SK-N-SH (cell line): ENCODE results near the gene CLEC17A. TPM values are rescaled to one million over a fixed set of nuclear protein-coding genes. Genes with fewer than 3 reads are reported as not detected.

Source experiments
- CTCF ChIA-PET: fragments of 300-600, 350-600 bp; formaldehyde crosslinking; extraction: SDS; loops from one replicate; lab custom pipeline; 2021; lab: Yijun Ruan, JAX
- POLR2A ChIA-PET: fragments of 350-600 bp; sonication (Branson Sonifier 250); formaldehyde crosslinking; extraction: SDS; loops from one replicate; lab custom pipeline; 2020; ENCODE audit warnings: antibody characterized with exemption, inconsistent platforms; lab: Yijun Ruan, JAX
- DNase-seq: peaks from one replicate; pipeline ENCODE4 v3.0.0; 2012
- H2AFZ ChIP-seq: fragments of 200-600 bp; sonication (generic); 2 replicates; pipeline ENCODE4 v1.8.1; 2016; ENCODE audit warnings: antibody characterized with exemption, mild to moderate bottlenecking, low read depth
- H3F3A ChIP-seq: fragments of 200-600 bp; sonication (generic); replicated peaks from 2 replicates; pipeline ENCODE3; 2016; ENCODE audit warnings: antibody characterized with exemption, mild to moderate bottlenecking; ENCODE audit not compliant: insufficient read depth
- H3K27ac ChIP-seq, 2 experiments: fragments of 200-500 bp in 1 of 2; fragments of 200-600 bp in 1 of 2; sonication (Bioruptor generic) in 1 of 2; sonication (generic), shearing (Covaris generic) in 1 of 2; 2 replicates each; pipeline versions ENCODE4 v1.5.1 to v1.6.1; 2014 to 2016; ENCODE audit warnings: low read depth in 2 of 2, inconsistent platforms in 1 of 2, low read length in 1 of 2, mild to moderate bottlenecking in 1 of 2, mixed read lengths in 1 of 2
- H3K27me3 ChIP-seq: fragments of 200-600 bp; sonication (generic), shearing (Covaris generic); 2 replicates; pipeline ENCODE4 v1.6.1; 2016; ENCODE audit warnings: mixed run types; ENCODE audit not compliant: insufficient read depth
- H3K36me3 ChIP-seq, 2 experiments: fragments of 200-500 bp in 1 of 2; fragments of 200-600 bp in 1 of 2; sonication (Bioruptor generic) in 1 of 2; sonication (generic) in 1 of 2; replicated peaks in 1 of 2; 2 replicates each; pipeline versions ENCODE3 to v1.5.1; 2014 to 2016; ENCODE audit warnings: low read length in 1 of 2, mild to moderate bottlenecking in 1 of 2; ENCODE audit not compliant: insufficient read depth in 2 of 2, control insufficient read depth in 1 of 2
- H3K4me1 ChIP-seq, 2 experiments: fragments of 200-500 bp in 1 of 2; fragments of 200-600 bp in 1 of 2; sonication (Bioruptor generic) in 1 of 2; sonication (generic), shearing (Covaris generic) in 1 of 2; 2 replicates each; pipeline versions ENCODE4 v1.5.1 to v1.6.1; 2014 to 2016; ENCODE audit warnings: low read depth in 1 of 2, low read length in 1 of 2, mixed run types in 1 of 2; ENCODE audit not compliant: insufficient read depth in 2 of 2, control insufficient read depth in 1 of 2
- H3K4me2 ChIP-seq: fragments of 200-600 bp; sonication (generic), shearing (Covaris generic); 2 replicates; pipeline ENCODE4 v1.6.1; 2017; ENCODE audit warnings: mixed run types
- H3K4me3 ChIP-seq, 2 experiments: fragments of 200-500 bp in 1 of 2; fragments of 200-600 bp in 1 of 2; sonication (Bioruptor generic) in 1 of 2; sonication (generic), shearing (Covaris generic) in 1 of 2; 2 replicates each; pipeline versions ENCODE4 v1.5.1 to v1.8.1; 2014 to 2016; ENCODE audit warnings: low read depth in 2 of 2, inconsistent platforms in 1 of 2, low read length in 1 of 2, mild to moderate bottlenecking in 1 of 2, mixed read lengths in 1 of 2, moderate library complexity in 1 of 2
- H3K79me2 ChIP-seq: fragments of 200-600 bp; sonication (generic); 2 replicates; pipeline ENCODE4 v1.8.1; 2017; ENCODE audit warnings: mild to moderate bottlenecking; ENCODE audit not compliant: insufficient read depth
- H3K9ac ChIP-seq: fragments of 200-600 bp; sonication (generic); 2 replicates; pipeline ENCODE4 v1.6.1; 2017; ENCODE audit warnings: mixed run types
- H3K9me2 ChIP-seq: fragments of 200-600 bp; sonication (generic); 2 replicates; pipeline ENCODE4 v1.6.1; 2017; ENCODE audit warnings: mixed run types
- H3K9me3 ChIP-seq: fragments of 200-600 bp; sonication (generic); 2 replicates; pipeline ENCODE4 v1.6.1; 2017; ENCODE audit warnings: mixed run types, mild to moderate bottlenecking, moderate library complexity
- H4K20me1 ChIP-seq: fragments of 200-600 bp; sonication (generic); 2 replicates; pipeline ENCODE4 v1.6.1; 2017; ENCODE audit warnings: mild to moderate bottlenecking, mixed run types; ENCODE audit not compliant: insufficient read depth
- ELF1 ChIP-seq: IDR thresholded peaks from 2 replicates; pipeline ENCODE4 v1.4.0; 2012
- EZH2phosphoT487 ChIP-seq: fragments of 200-600 bp; sonication (generic); IDR thresholded peaks from 2 replicates; pipeline ENCODE4 v1.6.1; 2017; ENCODE audit warnings: low read depth, mixed run types, mild to moderate bottlenecking, antibody characterized with exemption, moderate library complexity, borderline replicate concordance
- FOXJ3 ChIP-seq: sonication (generic); formaldehyde crosslinking; IDR thresholded peaks from 2 replicates; pipeline ENCODE4 v1.5.1; 2020; ENCODE audit warnings: mild to moderate bottlenecking, missing genetic modification reagents
- FOXM1 ChIP-seq: IDR thresholded peaks from 2 replicates; pipeline ENCODE4 v1.4.0; 2012; ENCODE audit warnings: low read depth, mild to moderate bottlenecking
- GABPA ChIP-seq: IDR thresholded peaks from 2 replicates; pipeline ENCODE4 v1.4.0; 2012; ENCODE audit warnings: low read depth, mild to moderate bottlenecking
- GATA2 ChIP-seq: sonication (generic); formaldehyde crosslinking; IDR thresholded peaks from 2 replicates; pipeline ENCODE4 v1.5.0; 2020; ENCODE audit warnings: mild to moderate bottlenecking, missing genetic modification reagents
- IRF3 ChIP-seq: fragments of 150-350 bp; IDR thresholded peaks from 2 replicates; pipeline ENCODE4 v1.6.1; 2016; ENCODE audit warnings: mild to moderate bottlenecking, low read depth, low read length
- JUND ChIP-seq: IDR thresholded peaks from 2 replicates; pipeline ENCODE4 v1.4.0; 2012
- MEF2A ChIP-seq: IDR thresholded peaks from 2 replicates; pipeline ENCODE4 v1.4.0; 2012; ENCODE audit warnings: low read depth, borderline replicate concordance
- NRF1 ChIP-seq: IDR thresholded peaks from 2 replicates; pipeline ENCODE4 v1.6.1; 2012; ENCODE audit warnings: low read depth, mild to moderate bottlenecking, low read length
- PBX3 ChIP-seq: IDR thresholded peaks from 2 replicates; pipeline ENCODE4; 2012
- POLR2AphosphoS5 ChIP-seq: IDR thresholded peaks from 2 replicates; pipeline ENCODE4 v1.6.1; 2012; ENCODE audit warnings: low read depth, low read length
- RAD21 ChIP-seq: IDR thresholded peaks from 2 replicates; pipeline ENCODE4 v1.6.1; 2012; ENCODE audit warnings: mild to moderate bottlenecking, low read length
- RCOR1 ChIP-seq: fragments of 150-350 bp; IDR thresholded peaks from 2 replicates; pipeline ENCODE4 v1.6.1; 2017; ENCODE audit warnings: antibody characterized with exemption, low read length
- TAF1 ChIP-seq: IDR thresholded peaks from 2 replicates; pipeline ENCODE4 v1.6.1; 2012; ENCODE audit warnings: low read depth, mild to moderate bottlenecking, low read length, moderate library complexity, borderline replicate concordance
- TEAD4 ChIP-seq: IDR thresholded peaks from 2 replicates; pipeline ENCODE4 v1.4.0; 2012; ENCODE audit warnings: mild to moderate bottlenecking, borderline replicate concordance; ENCODE audit not compliant: insufficient read depth
- USF1 ChIP-seq: IDR thresholded peaks from 2 replicates; pipeline ENCODE4 v1.4.0; 2012; ENCODE audit warnings: low read depth, borderline replicate concordance
- WGBS: methylation state at CpG from one replicate; pipeline ENCODE4 v1.1.6; 2017; ENCODE audit warnings: low lambda C conversion rate; 5-methylcytosine and 5-hydroxymethylcytosine counted together
- polyA plus RNA-seq, 3 experiments: library from polyadenylated mRNA; depleted of rRNA; stranded (reverse); fragments of >200 nt; gene quantifications; 2 replicates each; pipeline ENCODE4 v1.2.3, GENCODE V29; 2012

Gene CLEC17A
- 0.05 TPM in 1 of 2 replicates, not detected in the other for polyA plus RNA-seq (2012; rRNA removed)
- 0.01 TPM in 1 of 2 replicates, not detected in the other for polyA plus RNA-seq (2012; cell fraction: cytosol; rRNA removed)
- 0.15 and 0.19 TPM in 2 replicates for polyA plus RNA-seq (2012; cell fraction: nucleus; rRNA removed)

GRCh38 chr19:14582894-14583340 lies at the start of gene CLEC17A:
CLEC17A (plus strand) TSS chr19:14583084; CDS start chr19:14583161, 77 bp downstream.
- no peak within 1 kb of the TSS for H2AFZ ChIP-seq
- 15% methylated on average over 6 of the region's 6 CpGs for WGBS
- H3K27me3 ChIP-seq: peaks cover 5% of the 10 kb centered on the region; the same call in 1 of the 2 replicates
- H3K27ac ChIP-seq: no peak within 1 kb of the TSS
- no peaks in the 10 kb centered on the region for H3K4me1 ChIP-seq
- no peaks in the 10 kb centered on the region for H3K79me2 ChIP-seq
- H3K9ac ChIP-seq: no peak within 1 kb of the TSS
- H3K9me3 ChIP-seq: no peaks in the 10 kb centered on the region
- no peak within 1 kb of the TSS for H3K4me3 ChIP-seq
- ChIA-PET CTCF (no interaction called here), POLR2A (no interaction called here)
- no peaks in the 10 kb centered on the region for H3K36me3 ChIP-seq
- no peaks in the 10 kb centered on the region for H3F3A ChIP-seq
- DNase-seq: no peak
- no peaks in the 10 kb centered on the region for H3K9me2 ChIP-seq
- H4K20me1 ChIP-seq: no peaks in the 10 kb centered on the region
- no peak within 1 kb of the TSS for H3K4me2 ChIP-seq
- TF ChIP-seq POLR2AphosphoS5: no peak
- no peak for TF ChIP-seq IRF3
- TF ChIP-seq RAD21: no peak
- no peak for TF ChIP-seq NRF1
- no peak for TF ChIP-seq USF1
- no peak for TF ChIP-seq GABPA
- TF ChIP-seq TAF1: no peak
- TF ChIP-seq TEAD4: no peak
- TF ChIP-seq FOXM1: no peak
- no peak for TF ChIP-seq PBX3
- TF ChIP-seq ELF1: no peak
- no peak for TF ChIP-seq FOXJ3 (CRISPR knock-in tag)
- TF ChIP-seq JUND: no peak
- no peak for TF ChIP-seq MEF2A
- TF ChIP-seq EZH2phosphoT487: no peak

GRCh38 chr19:14533450-14533849 lies 49.4 kb upstream of the CLEC17A start:
- peak overlapping the region in 1 of 2 experiments; percentile 56; a peak in 2 of 4 replicates for H3K27ac ChIP-seq
- TF ChIP-seq TAF1 (no peak), RCOR1 (0 out of 2 replicates have a peak, but pooled peaks have one; percentile 30), GATA2 (CRISPR knock-in tag) (peak; percentile 73)
- H3F3A ChIP-seq: peaks cover 12% of the 10 kb centered on the region
- no peaks in the 10 kb centered on the region for H3K9me2 ChIP-seq
- H3K36me3 ChIP-seq: no peaks in the 10 kb centered on the region
- no peak overlapping the region for H3K4me2 ChIP-seq
- peak; percentile 56 for DNase-seq
- H3K9ac ChIP-seq: no peak overlapping the region
- no peak overlapping the region for H3K4me3 ChIP-seq
- no peaks in the 10 kb centered on the region for H3K27me3 ChIP-seq
- ChIA-PET POLR2A (interaction anchor here (0.8 kb wide), 1 partner anchor 15 kb away, joined by 4 read pairs; the partner anchor contains the start of gene DNAJB1), CTCF (interaction anchor here (0.6 to 3.2 kb wide), 4 partner anchors 8 to 153 kb away, joined by 3 to 14 read pairs (median 4); partner anchors contain the start of gene DNAJB1)
- no peaks in the 10 kb centered on the region; the same call in 1 of the 2 replicates for H4K20me1 ChIP-seq
- peaks cover 7 to 19% of the 10 kb centered on the region in 2 experiments; a peak in 3 of 4 replicates for H3K4me1 ChIP-seq
- no peak overlapping the region for H2AFZ ChIP-seq
- H3K9me3 ChIP-seq: no peaks in the 10 kb centered on the region
- H3K79me2 ChIP-seq: peaks cover 71% of the 10 kb centered on the region
- 74% methylated on average over 5 of the region's 5 CpGs for WGBS
